Heart right ventricle (tissue), 16 donors: ENCODE results near the gene PTCD2. TPM values are rescaled to one million over a fixed set of nuclear protein-coding genes. Genes with fewer than 3 reads are reported as not detected.

ENCODE experiments used
- ATAC-seq, 8 donors: fragments of 200-7000 bp; cut with Tn5 transposase; one replicate each; pipeline ENCODE4 v1.9.1; 2020; ENCODE audit warnings: mild to moderate bottlenecking in 8 of 8, moderate library complexity in 8 of 8, moderate number of reproducible peaks in 1 of 8
- DNase-seq, 2 donors: peaks; one replicate each; pipeline ENCODE4 v3.0.0-alpha.2; 2020
- H3K27ac ChIP-seq, 10 donors: fragments of 200-600 bp; sonication (generic) in 2 of 10; one replicate each; pipeline versions ENCODE4 v1.5.0 to v1.8.0; 2020 to 2022; ENCODE audit warnings: mild to moderate bottlenecking in 3 of 10
- H3K27me3 ChIP-seq, 7 donors: fragments of 200-600 bp; one replicate each; pipeline ENCODE4 v1.8.0; 2021 to 2022; ENCODE audit warnings: mild to moderate bottlenecking in 2 of 7
- H3K36me3 ChIP-seq, 9 donors: fragments of 200-600 bp; sonication (generic) in 1 of 9; one replicate each; pipeline versions ENCODE4 v1.5.0 to v1.8.0; 2020 to 2022; ENCODE audit warnings: mild to moderate bottlenecking in 2 of 9
- H3K4me1 ChIP-seq, 9 donors: fragments of 200-600 bp; sonication (generic) in 1 of 9; one replicate each; pipeline versions ENCODE4 v1.5.0 to v1.8.0; 2020 to 2022; ENCODE audit warnings: mild to moderate bottlenecking in 4 of 9
- H3K4me3 ChIP-seq, 10 donors: fragments of 200-600 bp; sonication (generic) in 2 of 10; one replicate each; pipeline versions ENCODE4 v1.5.0 to v1.8.0; 2020 to 2022; ENCODE audit warnings: mild to moderate bottlenecking in 7 of 10, moderate library complexity in 2 of 10
- H3K9me3 ChIP-seq, 11 donors: fragments of 200-600 bp in 10 of 11; sonication (generic) in 2 of 11; one replicate each; pipeline versions ENCODE4 v1.5.0 to v1.8.0; 2013 to 2022; ENCODE audit warnings: mild to moderate bottlenecking in 2 of 11, control low read depth in 1 of 11, moderate library complexity in 1 of 11
- WGBS, 2 donors: extraction: QIAGEN DNeasy Blood & Tissue Kit; methylation state at CpG; one replicate each; pipeline ENCODE4 v1.1.7; 2013; ENCODE audit warnings: inconsistent platforms in 1 of 2; 5-methylcytosine and 5-hydroxymethylcytosine counted together
- intact Hi-C, 10 donors: fragments of 100-400 bp; cut with DNase I; formaldehyde crosslinking; loops; one replicate each; pipeline versions ENCODE4 v1.11.1 to v1.14.2; 2022
- polyA plus RNA-seq, 2 donors: library from polyadenylated mRNA; stranded (reverse); fragments of 200-250 nt; gene quantifications; one replicate each; pipeline ENCODE4 v1.2.3, GENCODE V29; 2013
- total RNA-seq, 10 donors: library from RNA; stranded (reverse); fragmentation: NEBNext Ultra II Directional in 3 of 10; extraction: Animal tissue kit (Norgen Biotek cat#: 25700) in 3 of 10; gene quantifications; one replicate each; pipeline versions ENCODE4 v1.2.1 to v1.2.4, GENCODE V29; 2021 to 2023
- TF ChIP-seq, protein P1 (sequence below), 9 donors: fragments of 200-600 bp; sonication (generic) in 2 of 9; IDR thresholded peaks; one replicate each; pipeline versions ENCODE4 v1.5.0 to v1.8.0; 2021 to 2022; ENCODE audit warnings: antibody characterized with exemption in 9 of 9, mild to moderate bottlenecking in 5 of 9, moderate library complexity in 1 of 9
- donor health status: Arrhythmogenic right ventricular cardiomyopathy.
- donor health status: ischemic (EF 13 %, LVEDD 7.1; RV severe dilation, severe dysfunction).
- donor health status: healthy with polysubstance abuse.
- donor health status: DM: no; HTN: yes; CAD: no.
- donor health status: DM: no; HTN: no; CAD: no.
- donor health status: ischemic (EF 25% LVEDD 6.9; RV normal size, moderate dysfunction).
- donor health status: ischemic (EF 25% LVEDD 5.7; RV mildly dilated, moderate dysfunction).
- donor health status: healthy.
- donor health status: DM: yes; HTN: yes; CAD: no.
- donor health status: Ischemic cardiomyopathy.
- donor health status: ischemic (EF 35%, LVEDD 5.7; RV mildly dilated, moderate dysfunction).
- donor health status: nonischemic (EF 11% LVEDD 7.7; RV severe dilation, severe dysfunction).
- donor health status: DM: yes; HTN: yes; CAD: no.
- donor health status: PGD.
- donor health status: ischemic (EF 29% LVEDD 5.4; RV normal size, mild dysfunction).
- donor health status: nonischemic (EF 23%, LVEDD 6.1; RV moderate dilation, normal function).

PTCD2 gene
- total and polyA plus RNA-seq, 12 donors, result 1.8 to 28.9 (median 20.5) TPM

GRCh38 chr5:72302171-72302570 is 18.0 kb upstream of the PTCD2 start:
- intact Hi-C loops, result loop anchor here in 2 of 10 donors (10.0 kb wide), 3 partner anchors 57 to 167 kb away; no protein-coding TSS in a partner anchor
- Histone ChIP-seq H3K36me3 (peaks cover 0 to 15% (median 0%) of the 10 kb centered on the region in 9 donors), H3K9me3 (no peaks in the 10 kb centered on the region), H3K4me3 (no peak overlapping the region), H3K27me3 (no peaks in the 10 kb centered on the region), H3K4me1 (peaks cover 0 to 26% (median 14%) of the 10 kb centered on the region in 9 donors), H3K27ac (no peak overlapping the region)
- 71 to 79% methylated on average over 3 of the region's 3 CpGs for WGBS, 2 donors
- DNase-seq, result no peak
- TF ChIP-seq, protein P1, sequence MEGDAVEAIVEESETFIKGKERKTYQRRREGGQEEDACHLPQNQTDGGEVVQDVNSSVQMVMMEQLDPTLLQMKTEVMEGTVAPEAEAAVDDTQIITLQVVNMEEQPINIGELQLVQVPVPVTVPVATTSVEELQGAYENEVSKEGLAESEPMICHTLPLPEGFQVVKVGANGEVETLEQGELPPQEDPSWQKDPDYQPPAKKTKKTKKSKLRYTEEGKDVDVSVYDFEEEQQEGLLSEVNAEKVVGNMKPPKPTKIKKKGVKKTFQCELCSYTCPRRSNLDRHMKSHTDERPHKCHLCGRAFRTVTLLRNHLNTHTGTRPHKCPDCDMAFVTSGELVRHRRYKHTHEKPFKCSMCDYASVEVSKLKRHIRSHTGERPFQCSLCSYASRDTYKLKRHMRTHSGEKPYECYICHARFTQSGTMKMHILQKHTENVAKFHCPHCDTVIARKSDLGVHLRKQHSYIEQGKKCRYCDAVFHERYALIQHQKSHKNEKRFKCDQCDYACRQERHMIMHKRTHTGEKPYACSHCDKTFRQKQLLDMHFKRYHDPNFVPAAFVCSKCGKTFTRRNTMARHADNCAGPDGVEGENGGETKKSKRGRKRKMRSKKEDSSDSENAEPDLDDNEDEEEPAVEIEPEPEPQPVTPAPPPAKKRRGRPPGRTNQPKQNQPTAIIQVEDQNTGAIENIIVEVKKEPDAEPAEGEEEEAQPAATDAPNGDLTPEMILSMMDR (IDR thresholded peaks at IDR 0.05), result no peak
- no peak for ATAC-seq

GRCh38 chr5:72305194-72306142 is 14.7 kb upstream of the PTCD2 start:
- whole genome bisulfite sequencing, 2 donors, result 94 to 100% methylated on average over 2 of the region's 2 CpGs
- TF ChIP-seq, protein P1 (IDR thresholded peaks at IDR 0.05), result no peak
- Histone ChIP-seq H3K4me3 (no peak overlapping the region), H3K9me3 (no peaks in the 10 kb centered on the region), H3K27ac (peak overlapping the region in 3 of 10 donors; percentile 1 to 57 (median 22)), H3K4me1 (peaks cover 0 to 36% (median 17%) of the 10 kb centered on the region in 9 donors), H3K27me3 (no peaks in the 10 kb centered on the region), H3K36me3 (peaks cover 0 to 29% (median 3%) of the 10 kb centered on the region in 9 donors)
- ATAC-seq (no peak), DNase-seq (no peak)
- intact Hi-C loops, result loop anchor here in 8 of 10 donors (2.0 to 10.0 kb wide), 8 partner anchors 53 to 523 kb away; no protein-coding TSS in a partner anchor

DNA sequence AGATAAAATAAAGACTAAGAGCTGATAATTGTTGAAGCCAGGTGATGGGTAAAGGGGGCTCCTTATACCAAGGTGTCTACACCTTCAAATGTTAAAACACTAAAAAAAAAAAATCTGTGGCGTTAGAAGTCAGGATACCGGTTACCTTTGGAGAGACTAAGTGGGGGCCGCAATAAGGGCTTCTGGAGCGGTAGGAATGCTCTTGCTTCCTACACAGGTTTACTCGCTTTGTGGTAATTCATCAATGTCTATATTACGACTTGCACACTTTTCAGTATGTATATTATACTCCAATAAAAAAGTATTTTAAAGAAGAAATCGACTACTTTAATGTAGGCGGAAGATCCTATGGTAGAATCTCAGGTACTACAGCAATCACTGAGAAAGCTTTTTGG is 12.6 kb upstream of the PTCD2 start:
- WGBS, 2 donors, result 5 to 7% methylated on average over 8 of the region's 8 CpGs
- ATAC-seq (no peak), DNase-seq (no peak)
- Histone ChIP-seq H3K9me3 (no peaks in the 10 kb centered on the region), H3K4me3 (peak overlapping the region; percentile 44 to 82 (median 70)), H3K4me1 (peaks cover 0 to 28% (median 12%) of the 10 kb centered on the region in 9 donors), H3K27me3 (no peaks in the 10 kb centered on the region), H3K27ac (peak overlapping the region; percentile 68 to 97 (median 94)), H3K36me3 (peaks cover 0 to 39% (median 15%) of the 10 kb centered on the region in 9 donors)
- TF ChIP-seq, protein P1 (IDR thresholded peaks at IDR 0.05), result no peak
- intact Hi-C loops, result loop anchor here in 8 of 10 donors (2.0 to 10.0 kb wide), 8 partner anchors 55 to 525 kb away; no protein-coding TSS in a partner anchor
